ACC112 (cell line): ENCODE results near the gene FXYD6.

Experiments used
- H2AFZ ChIP-seq: fragments of 200-600 bp; sonication (generic); one replicate; pipeline ENCODE4 v1.6.0; 2017; ENCODE audit warnings: antibody characterized with exemption, low read length; ENCODE audit not compliant: unreplicated experiment
- H3K27ac ChIP-seq: fragments of 200-600 bp; sonication (generic); 2 replicates; pipeline ENCODE4 v1.5.1; 2014; ENCODE audit warnings: low read depth, mild to moderate bottlenecking, antibody characterized with exemption, low read length, moderate library complexity
- H3K27me3 ChIP-seq: fragments of 200-600 bp; sonication (generic); 2 replicates; pipeline ENCODE4 v1.6.1; 2014; ENCODE audit warnings: mild to moderate bottlenecking, antibody characterized with exemption, low read length, moderate library complexity, mixed read lengths; ENCODE audit not compliant: insufficient read depth
- H3K36me3 ChIP-seq: fragments of 200-600 bp; sonication (generic); 2 replicates; pipeline ENCODE4 v1.6.1; 2016; ENCODE audit warnings: mild to moderate bottlenecking, antibody characterized with exemption, low read length, moderate library complexity, mixed read lengths; ENCODE audit not compliant: insufficient read depth
- H3K4me1 ChIP-seq: fragments of 200-600 bp; sonication (generic); one replicate; pipeline ENCODE4 v1.6.1; 2016; ENCODE audit warnings: low read length, mixed read lengths; ENCODE audit not compliant: insufficient read depth, unreplicated experiment, control insufficient read depth
- H3K4me3 ChIP-seq: fragments of 200-600 bp; sonication (generic); 2 replicates; pipeline ENCODE4 v1.5.1; 2014; ENCODE audit warnings: mild to moderate bottlenecking, low read depth, low read length
- H3K79me2 ChIP-seq: fragments of 200-600 bp; sonication (generic); one replicate; pipeline ENCODE4 v1.6.0; 2016; ENCODE audit warnings: low read length; ENCODE audit not compliant: control insufficient read depth, unreplicated experiment, insufficient read depth

FXYD6 gene

GRCh38 chr11:117857734-117858414 lies 18.6 kb downstream of the FXYD6 start:
- Histone ChIP-seq H3K4me1 (no peaks in the 10 kb centered on the region), H3K36me3 (no peaks in the 10 kb centered on the region), H3K79me2 (no peaks in the 10 kb centered on the region), H3K27me3 (peaks cover 72% of the 10 kb centered on the region), H3K27ac (no peak overlapping the region), H2AFZ (no peak overlapping the region), H3K4me3 (no peak overlapping the region)

- H3K36me3 ChIP-seq, result no peaks in the 10 kb centered on the region
- no peaks in the 10 kb centered on the region for H3K4me1 ChIP-seq
- H3K79me2 ChIP-seq, result no peaks in the 10 kb centered on the region
- H3K4me3 ChIP-seq, result no peak overlapping the region
- H3K27ac ChIP-seq, result no peak overlapping the region
- peaks cover 78% of the 10 kb centered on the region for H3K27me3 ChIP-seq
- H2AFZ ChIP-seq, result no peak overlapping the region
Observed at GRCh38 chr11:117855912-117856651, 20.4 kb downstream of the FXYD6 start.

DNA sequence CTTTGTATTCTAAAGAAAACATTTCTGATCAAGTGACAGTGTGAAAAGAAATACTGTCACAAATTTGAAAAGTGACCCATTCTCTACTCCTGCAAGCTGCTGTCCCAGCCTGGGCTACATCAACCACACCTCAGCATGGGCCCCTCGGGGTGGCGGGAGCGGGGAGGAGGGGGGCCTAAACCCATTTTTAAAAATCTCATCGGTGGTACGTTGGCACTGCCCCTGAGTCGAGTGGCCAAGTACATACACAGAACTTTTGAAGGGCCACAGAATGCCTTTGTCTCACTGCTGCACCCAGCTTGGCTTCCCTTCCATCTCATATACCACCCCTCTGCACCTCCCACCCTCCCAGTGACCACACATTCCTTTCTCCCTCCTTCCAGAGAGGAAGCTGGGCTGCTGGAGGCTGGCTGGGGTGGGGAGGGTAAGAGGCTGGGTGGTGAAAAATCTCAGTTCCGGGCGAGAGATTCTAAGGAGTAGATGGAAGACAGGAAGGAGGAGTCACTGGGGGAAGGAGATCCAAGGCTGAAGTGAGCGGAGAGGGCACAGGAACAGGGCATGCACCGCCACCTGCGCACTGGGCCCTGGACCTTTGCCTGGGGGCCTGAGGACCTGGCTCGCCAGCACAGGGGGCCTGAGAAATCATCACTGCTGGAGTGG lies 21.1 kb downstream of the FXYD6 start:
- Histone ChIP-seq H2AFZ (no peak overlapping the region), H3K27me3 (peaks cover 71% of the 10 kb centered on the region), H3K27ac (no peak overlapping the region), H3K79me2 (no peaks in the 10 kb centered on the region), H3K4me1 (no peaks in the 10 kb centered on the region), H3K4me3 (no peak overlapping the region), H3K36me3 (no peaks in the 10 kb centered on the region)

DNA sequence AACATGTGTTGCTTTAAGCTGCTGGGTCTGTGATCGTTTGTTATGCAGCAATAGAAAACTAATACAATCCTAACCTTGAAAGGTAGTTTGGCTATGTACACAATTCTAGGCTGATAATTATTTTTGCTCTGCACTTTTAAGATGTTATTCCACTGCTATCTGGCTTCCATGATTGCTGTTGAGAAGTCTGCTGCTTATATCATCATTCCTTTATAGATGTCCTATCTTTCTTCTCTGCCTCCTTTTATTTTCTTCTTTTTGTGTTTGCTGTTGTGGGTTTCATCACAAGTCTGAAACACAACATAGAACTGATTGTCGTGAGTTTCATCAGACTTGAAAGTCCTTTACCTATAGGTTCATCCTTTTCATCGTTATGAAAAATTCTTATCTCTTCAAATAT lies 24.1 kb downstream of the FXYD6 start:
- Histone ChIP-seq H3K36me3 (no peaks in the 10 kb centered on the region), H3K27me3 (peaks cover 61% of the 10 kb centered on the region), H2AFZ (no peak overlapping the region), H3K27ac (no peak overlapping the region), H3K4me3 (no peak overlapping the region), H3K4me1 (no peaks in the 10 kb centered on the region), H3K79me2 (no peaks in the 10 kb centered on the region)

DNA sequence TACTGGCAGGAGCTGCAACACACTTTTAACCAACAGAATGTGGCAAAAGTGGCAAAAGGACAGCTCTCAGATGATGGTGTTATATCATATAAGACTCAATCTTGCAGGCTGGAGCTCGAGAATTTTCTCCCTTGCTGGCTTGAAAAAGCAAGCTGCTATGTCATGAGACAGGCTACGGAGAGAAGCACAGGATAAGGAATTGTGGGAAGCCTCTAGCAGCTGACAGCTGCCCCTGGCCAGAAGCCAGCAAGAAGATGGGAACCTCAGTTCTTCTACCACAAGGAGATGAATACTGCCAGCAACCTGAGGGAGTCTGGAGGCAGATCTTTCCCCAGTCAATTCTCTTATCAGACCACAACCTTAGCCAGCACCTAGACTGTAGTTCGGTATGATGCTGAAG lies 24.6 kb downstream of the FXYD6 start:
- Histone ChIP-seq H2AFZ (no peak overlapping the region), H3K27me3 (peaks cover 64% of the 10 kb centered on the region), H3K27ac (no peak overlapping the region), H3K4me3 (no peak overlapping the region), H3K36me3 (no peaks in the 10 kb centered on the region), H3K79me2 (no peaks in the 10 kb centered on the region), H3K4me1 (no peaks in the 10 kb centered on the region)

DNA sequence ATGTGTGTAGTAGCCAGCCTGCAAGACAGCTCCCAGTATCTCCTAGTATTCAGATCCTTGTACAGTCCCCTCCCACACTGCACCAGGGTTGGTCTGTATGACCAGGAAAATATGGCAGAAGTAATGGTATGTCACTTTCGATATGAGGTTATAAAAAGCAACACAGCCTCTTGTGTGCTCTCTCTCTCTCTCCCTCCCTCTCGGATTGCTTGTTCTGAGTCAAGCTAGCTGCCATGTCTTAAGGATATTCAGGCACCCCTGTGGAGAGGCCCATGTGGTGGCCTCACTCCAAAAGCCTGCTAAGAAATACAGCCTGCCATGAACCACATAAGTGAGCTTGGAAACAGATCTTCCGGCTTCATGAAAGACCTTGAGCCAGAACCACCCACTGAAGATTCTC lies 25.4 kb downstream of the FXYD6 start:
- H3K4me3 ChIP-seq, result no peak overlapping the region
- no peaks in the 10 kb centered on the region for H3K79me2 ChIP-seq
- no peak overlapping the region for H3K27ac ChIP-seq
- no peaks in the 10 kb centered on the region for H3K4me1 ChIP-seq
- H3K27me3 ChIP-seq, result peaks cover 65% of the 10 kb centered on the region
- H2AFZ ChIP-seq, result no peak overlapping the region
- no peaks in the 10 kb centered on the region for H3K36me3 ChIP-seq

DNA sequence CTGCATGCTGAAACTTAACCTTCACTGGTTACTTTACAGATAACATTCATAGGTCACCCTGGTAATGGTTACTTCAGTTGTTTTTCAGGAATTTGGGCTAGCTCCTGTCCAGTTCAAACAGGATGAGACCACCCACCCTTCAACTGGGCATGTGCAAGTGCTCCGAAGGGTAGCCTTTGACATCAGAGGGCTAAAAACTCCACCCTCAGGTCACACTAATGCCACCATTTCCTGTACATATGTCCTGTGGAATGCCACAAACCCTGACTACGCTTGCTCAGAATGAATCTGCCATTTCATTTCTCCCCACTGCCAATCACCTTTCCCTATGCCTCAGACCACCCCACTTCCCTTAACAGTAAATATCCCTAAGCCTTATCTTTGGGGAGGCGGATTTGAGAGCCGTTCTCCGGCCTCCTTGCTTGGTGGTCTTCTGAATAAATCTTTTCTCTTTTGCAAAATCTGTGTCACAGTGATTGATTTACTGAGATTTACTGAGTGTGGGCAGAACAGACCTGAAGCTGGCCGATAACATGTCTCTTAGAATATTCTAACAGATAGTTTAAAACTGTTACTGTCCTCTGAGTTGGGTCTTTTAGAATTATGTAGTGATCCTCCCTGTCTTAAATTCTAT lies 26.6 kb downstream of the FXYD6 start:
- Histone ChIP-seq H3K27me3 (peaks cover 56% of the 10 kb centered on the region), H2AFZ (no peak overlapping the region), H3K4me1 (no peaks in the 10 kb centered on the region), H3K36me3 (no peaks in the 10 kb centered on the region), H3K79me2 (no peaks in the 10 kb centered on the region), H3K27ac (no peak overlapping the region), H3K4me3 (no peak overlapping the region)

GRCh38 chr11:117843666-117844484 lies 32.6 kb downstream of the FXYD6 start:
- Histone ChIP-seq H3K27me3 (peaks cover 42% of the 10 kb centered on the region), H3K36me3 (no peaks in the 10 kb centered on the region), H3K27ac (no peak overlapping the region), H3K79me2 (no peaks in the 10 kb centered on the region), H2AFZ (no peak overlapping the region), H3K4me1 (no peaks in the 10 kb centered on the region), H3K4me3 (no peak overlapping the region)

DNA sequence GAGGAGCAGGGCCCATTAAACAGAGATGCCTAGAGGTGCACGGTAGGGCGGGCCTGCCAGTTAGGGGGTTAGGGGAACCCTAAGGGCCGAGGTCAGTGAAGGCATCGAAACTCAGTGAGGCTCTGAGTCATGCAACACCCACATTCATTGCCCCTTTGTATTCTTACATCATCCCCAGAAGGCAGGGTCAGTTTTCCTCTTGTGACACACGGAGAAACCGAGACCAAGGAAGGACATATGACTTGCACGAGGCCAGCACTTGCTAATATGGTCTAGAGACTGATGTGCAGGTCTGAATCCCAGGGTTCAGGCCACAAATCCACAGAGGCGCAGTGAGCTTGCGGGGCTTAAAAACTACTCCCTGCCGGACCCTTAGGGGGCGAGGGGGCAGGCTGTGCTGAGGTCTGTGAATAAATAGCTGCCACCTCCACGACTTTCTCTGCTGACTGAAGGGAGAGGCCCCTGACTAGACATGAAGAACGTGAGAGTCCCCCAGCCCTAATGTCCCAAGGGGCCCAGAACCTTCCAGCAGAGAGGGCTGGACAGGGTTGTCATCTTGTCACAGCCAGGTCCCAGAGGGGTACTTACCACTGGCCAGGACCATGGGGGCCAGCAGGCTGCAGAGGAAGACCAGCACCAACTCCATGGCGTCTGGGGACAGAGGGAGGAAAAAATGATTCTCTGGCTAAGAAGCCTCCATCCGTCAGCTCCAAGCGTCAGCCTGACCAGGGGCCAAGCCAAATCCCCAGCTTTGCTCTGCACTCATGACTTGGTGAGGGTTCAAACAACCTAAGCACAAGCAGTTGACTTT lies 34.1 kb downstream of the FXYD6 start:
- Histone ChIP-seq H3K36me3 (no peaks in the 10 kb centered on the region), H3K27me3 (peaks cover 47% of the 10 kb centered on the region), H2AFZ (no peak overlapping the region), H3K4me3 (no peak overlapping the region), H3K4me1 (no peaks in the 10 kb centered on the region), H3K79me2 (no peaks in the 10 kb centered on the region), H3K27ac (no peak overlapping the region)
